Esophagus (tissue), 2 donors: ENCODE measurements around the gene POLDIP2. TPM values are rescaled to one million over a fixed set of nuclear protein-coding genes. Genes with fewer than 3 reads are reported as not detected.
A peak's percentile ranks its signal among the peaks of the same experiment; 100 is the strongest.

Source experiments
- H3K27ac ChIP-seq, 2 donors: one replicate each; pipeline ENCODE4 v1.5.1; 2013; ENCODE audit warnings: low read depth in 2 of 2, mild to moderate bottlenecking in 2 of 2, inconsistent platforms in 1 of 2, low read length in 1 of 2, moderate library complexity in 1 of 2
- H3K27me3 ChIP-seq, 2 donors: one replicate each; pipeline ENCODE4 v1.6.1; 2013; ENCODE audit warnings: low read length in 2 of 2, control low read depth in 1 of 2, mild to moderate bottlenecking in 1 of 2; ENCODE audit not compliant: insufficient read depth in 2 of 2, control insufficient read depth in 1 of 2
- H3K36me3 ChIP-seq, 2 donors: one replicate each; pipeline ENCODE4 v1.6.1; 2013; ENCODE audit warnings: low read length in 1 of 2; ENCODE audit not compliant: control insufficient read depth in 2 of 2, insufficient read depth in 2 of 2
- H3K4me1 ChIP-seq, 2 donors: one replicate each; pipeline ENCODE4 v1.6.1; 2013; ENCODE audit warnings: low read length in 1 of 2; ENCODE audit not compliant: control insufficient read depth in 2 of 2, insufficient read depth in 2 of 2
- H3K4me3 ChIP-seq, 2 donors: one replicate each; pipeline ENCODE4 v1.5.1; 2013; ENCODE audit warnings: low read length in 2 of 2, mild to moderate bottlenecking in 2 of 2, low read depth in 1 of 2, moderate library complexity in 1 of 2
- H3K9me3 ChIP-seq, 2 donors: one replicate each; pipeline ENCODE4 v1.6.1; 2013; ENCODE audit warnings: mild to moderate bottlenecking in 2 of 2, low read depth in 1 of 2, low read length in 1 of 2, moderate library complexity in 1 of 2; ENCODE audit not compliant: control insufficient read depth in 2 of 2, insufficient read depth in 1 of 2
- WGBS, 2 donors: extraction: QIAGEN DNeasy Blood & Tissue Kit; methylation state at CpG; one replicate each; pipeline ENCODE4 v1.1.7; 2013; 5-methylcytosine and 5-hydroxymethylcytosine counted together
- polyA plus RNA-seq, 2 donors: library from polyadenylated mRNA; stranded (reverse); fragments of 200-250 nt; gene quantifications; one replicate each; pipeline ENCODE4 v1.2.3, GENCODE V29; 2013
- donor health status: healthy with polysubstance abuse.
- donor health status: Bipolar disorder and iron deficiency.

The POLDIP2 gene
- polyA plus RNA-seq, 2 donors, result 29.8 to 69.3 TPM

DNA sequence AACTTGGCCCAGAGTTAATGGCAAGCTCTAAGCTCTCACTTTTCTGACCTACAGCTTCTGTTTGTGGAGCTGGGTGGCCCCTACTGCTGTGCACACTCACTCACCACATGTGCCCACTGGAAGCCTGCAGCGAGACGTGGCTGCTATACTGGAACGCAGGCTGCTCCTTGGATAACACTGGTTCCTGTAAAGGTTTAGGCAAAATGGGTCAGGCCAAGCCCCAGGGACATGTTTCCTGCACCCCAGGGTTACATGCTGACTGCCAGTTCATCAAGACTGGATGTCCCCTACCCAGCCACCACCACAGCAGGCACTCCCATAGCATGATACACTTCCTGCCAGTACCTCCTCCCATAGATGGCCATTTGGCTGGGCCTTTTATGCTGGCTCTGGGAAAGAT, 8.3 kb downstream of the POLDIP2 start:
- Histone ChIP-seq H3K36me3 (peaks cover 25 to 51% of the 10 kb centered on the region in 2 donors), H3K4me1 (peaks cover 3 to 4% of the 10 kb centered on the region in 2 donors), H3K27me3 (no peaks in the 10 kb centered on the region), H3K4me3 (no peak overlapping the region), H3K27ac (peak overlapping the region in 1 of 2 donors; percentile 10), H3K9me3 (no peaks in the 10 kb centered on the region)
- WGBS, 2 donors, result 80 to 93% methylated on average over 3 of the region's 3 CpGs

DNA sequence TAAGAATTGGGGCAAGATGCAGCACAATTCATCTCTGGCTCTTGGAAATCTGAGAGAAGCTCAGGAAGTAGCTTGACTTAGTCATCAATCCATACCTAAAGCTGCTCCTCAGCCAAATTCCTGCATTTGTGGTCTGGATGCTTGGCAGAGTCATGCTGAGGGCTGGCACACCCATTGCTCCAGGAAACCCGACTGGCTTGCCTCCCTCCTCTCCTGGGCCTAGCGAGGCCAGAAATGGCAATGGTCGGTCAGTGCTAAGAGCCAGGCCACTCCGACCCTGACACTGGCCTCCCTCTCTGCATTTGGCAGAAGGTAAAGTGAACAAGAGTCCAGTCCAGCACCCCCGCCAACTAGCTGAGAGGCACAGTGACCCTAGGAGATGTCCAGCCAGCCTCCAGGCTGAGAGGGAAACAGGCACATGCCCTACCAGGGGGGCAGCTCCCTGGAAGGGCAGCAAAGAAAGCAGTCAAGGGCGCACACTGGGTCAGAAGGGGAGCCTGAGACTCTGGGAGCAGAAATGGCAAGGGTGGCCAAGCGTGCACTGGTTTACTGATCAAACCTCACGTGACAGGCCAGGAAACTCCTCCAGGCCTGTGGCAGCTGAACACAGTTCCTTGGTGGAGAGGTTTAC, 10.0 kb downstream of the POLDIP2 start:
- Histone ChIP-seq H3K4me1 (peaks cover 3 to 8% of the 10 kb centered on the region in 2 donors), H3K9me3 (no peaks in the 10 kb centered on the region), H3K36me3 (peaks cover 30 to 53% of the 10 kb centered on the region in 2 donors), H3K27ac (peak overlapping the region; percentile 29 to 61), H3K4me3 (no peak overlapping the region), H3K27me3 (no peaks in the 10 kb centered on the region)
- WGBS, 2 donors, result 63 to 66% methylated on average over 8 of the region's 8 CpGs

DNA sequence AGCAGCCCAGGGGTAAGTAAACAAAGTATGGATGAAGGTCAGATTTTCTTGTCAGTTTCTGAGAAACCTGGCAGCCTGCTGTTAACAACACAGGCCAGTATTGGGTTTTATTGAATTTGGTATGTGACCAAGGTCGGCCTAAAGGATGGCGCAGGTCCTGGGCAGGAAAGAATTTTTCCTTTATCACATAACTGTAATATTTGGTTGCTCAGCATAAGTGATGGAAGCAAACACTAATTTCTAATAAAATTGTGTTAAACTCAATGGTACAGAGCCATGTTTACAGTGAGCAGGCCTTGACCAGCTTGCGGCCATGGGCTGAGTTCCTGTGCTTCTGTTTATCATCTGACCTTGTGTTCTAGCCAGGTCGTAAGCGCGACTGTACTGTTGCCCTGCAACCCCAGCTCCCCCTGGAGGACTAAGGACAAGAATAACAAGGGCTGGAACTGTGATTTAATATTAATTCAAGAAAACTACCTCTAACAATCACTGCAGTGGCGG, 10.5 kb downstream of the POLDIP2 start:
- no peak overlapping the region for H3K27ac ChIP-seq
- H3K36me3 ChIP-seq, result peaks cover 35 to 58% of the 10 kb centered on the region in 2 donors
- no peaks in the 10 kb centered on the region for H3K9me3 ChIP-seq
- H3K4me3 ChIP-seq, result no peak overlapping the region
- H3K27me3 ChIP-seq, result no peaks in the 10 kb centered on the region
- WGBS, 2 donors, result 49 to 52% methylated on average over 7 of the region's 7 CpGs
- peaks cover 3 to 8% of the 10 kb centered on the region in 2 donors for H3K4me1 ChIP-seq

DNA sequence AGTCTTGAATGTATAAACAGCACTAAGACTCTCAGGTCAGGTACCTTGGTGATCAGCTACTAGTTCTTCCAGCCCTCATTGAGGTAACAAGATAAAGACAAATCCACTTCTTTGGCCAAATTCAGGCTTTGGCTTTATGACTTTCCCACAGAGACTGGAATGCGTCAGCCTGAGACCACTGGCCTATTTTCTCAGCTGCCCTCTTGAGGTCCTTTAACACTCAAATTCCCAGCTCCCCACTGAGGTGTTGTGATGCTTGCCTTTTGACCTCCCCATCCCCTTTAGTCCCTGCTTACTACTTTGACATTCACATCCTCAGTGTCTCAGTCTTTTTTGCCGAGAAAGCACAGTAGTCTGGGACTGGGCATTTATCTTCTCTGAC, 11.1 kb downstream of the POLDIP2 start:
- no peak overlapping the region for H3K4me3 ChIP-seq
- peaks cover 3 to 8% of the 10 kb centered on the region in 2 donors for H3K4me1 ChIP-seq
- H3K27me3 ChIP-seq, result no peaks in the 10 kb centered on the region
- no peak overlapping the region for H3K27ac ChIP-seq
- no peaks in the 10 kb centered on the region for H3K9me3 ChIP-seq
- 76 to 85% methylated on average over 2 of the region's 2 CpGs for WGBS, 2 donors
- peaks cover 40 to 58% of the 10 kb centered on the region in 2 donors for H3K36me3 ChIP-seq

DNA sequence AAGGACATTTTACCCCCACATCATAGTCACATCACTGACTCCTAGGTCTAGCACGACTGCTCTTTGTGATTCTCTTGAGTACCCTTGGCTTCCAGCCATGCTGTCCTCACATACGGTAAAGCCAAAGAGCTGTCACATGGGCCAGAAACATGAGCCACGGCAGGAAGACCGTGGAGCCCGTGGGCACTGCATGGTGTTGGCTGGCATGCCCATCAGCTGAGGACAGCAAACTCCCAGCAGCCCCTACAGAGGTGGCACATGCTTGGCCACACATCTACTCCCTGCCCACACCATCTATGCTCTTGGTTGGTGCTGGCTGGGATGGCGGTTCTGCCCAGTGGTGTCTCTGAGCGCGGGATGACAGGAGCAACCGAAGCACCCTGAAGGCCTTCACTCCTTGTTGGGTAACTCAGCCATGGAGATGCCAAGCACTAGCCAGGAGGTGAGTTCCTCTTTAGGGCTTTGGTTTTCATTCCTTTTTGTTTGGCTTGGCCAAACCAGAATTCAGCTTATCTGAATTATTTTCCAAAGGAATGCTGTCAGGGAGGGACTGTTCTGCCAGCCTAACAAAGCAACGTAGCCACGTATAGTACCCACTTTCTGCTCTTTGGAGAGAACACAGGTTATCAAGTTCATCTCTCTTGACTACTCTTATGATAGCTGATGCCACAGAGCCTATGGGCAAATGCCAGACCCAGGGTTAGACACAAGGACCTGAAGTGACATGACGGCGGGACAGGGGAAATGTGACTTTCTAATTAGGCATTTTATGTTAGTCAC, 11.7 kb downstream of the POLDIP2 start:
- peak overlapping the region in 1 of 2 donors; percentile 22 for H3K27ac ChIP-seq
- H3K27me3 ChIP-seq, result no peaks in the 10 kb centered on the region
- H3K36me3 ChIP-seq, result peaks cover 39 to 56% of the 10 kb centered on the region in 2 donors
- 65 to 70% methylated on average over 13 of the region's 13 CpGs for WGBS, 2 donors
- no peaks in the 10 kb centered on the region for H3K9me3 ChIP-seq
- no peak overlapping the region for H3K4me3 ChIP-seq
- peaks cover 3 to 8% of the 10 kb centered on the region in 2 donors for H3K4me1 ChIP-seq

DNA sequence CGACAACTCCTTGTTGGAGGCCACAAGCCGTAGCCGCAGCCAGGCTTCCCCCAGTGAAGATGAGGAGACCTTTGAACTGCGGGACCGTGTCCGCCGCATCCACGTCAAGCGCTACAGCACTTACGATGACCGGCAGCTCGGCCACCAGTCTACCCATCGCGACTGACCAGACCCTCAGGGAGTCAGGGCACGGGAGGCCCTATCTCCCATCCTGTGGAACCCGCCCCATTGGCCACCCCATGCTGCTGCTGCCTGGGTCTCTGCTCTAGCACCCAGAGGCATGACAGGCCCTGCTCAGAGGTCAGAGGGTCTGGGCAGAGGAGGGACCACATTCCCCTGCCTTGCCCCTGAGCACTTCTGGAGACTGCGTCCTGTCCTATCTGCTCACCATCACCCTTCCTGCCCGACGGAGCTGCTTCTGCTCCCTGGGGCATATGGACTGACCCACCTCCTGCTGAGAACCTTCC, 12.9 kb downstream of the POLDIP2 start:
- Histone ChIP-seq H3K36me3 (peaks cover 45 to 58% of the 10 kb centered on the region in 2 donors), H3K4me1 (peaks cover 3 to 10% of the 10 kb centered on the region in 2 donors), H3K9me3 (no peaks in the 10 kb centered on the region), H3K27me3 (no peaks in the 10 kb centered on the region), H3K4me3 (no peak overlapping the region), H3K27ac (no peak overlapping the region)
- 90 to 93% methylated on average over 19 of the region's 19 CpGs for WGBS, 2 donors

DNA sequence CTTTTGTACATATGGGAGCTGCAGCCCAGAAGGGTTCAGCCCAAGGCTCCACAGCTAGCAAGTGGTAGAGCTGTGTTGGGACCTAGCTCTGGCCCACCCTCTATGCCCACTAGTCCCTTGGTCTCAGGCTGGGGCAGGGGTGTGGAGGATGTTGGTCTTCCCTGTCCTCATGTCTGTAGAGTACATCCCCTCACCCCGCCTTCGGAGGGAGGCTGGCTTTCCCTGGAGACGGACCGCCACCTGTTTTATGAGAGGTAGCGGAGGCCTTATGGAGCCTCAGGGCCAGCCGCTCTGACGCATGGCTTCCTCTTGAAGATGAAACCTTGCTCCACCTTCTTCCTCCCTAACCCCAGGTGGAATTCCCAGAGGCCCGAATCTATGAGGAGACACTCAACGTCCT, 13.3 kb downstream of the POLDIP2 start:
- H3K9me3 ChIP-seq, result no peaks in the 10 kb centered on the region
- no peak overlapping the region for H3K4me3 ChIP-seq
- no peak overlapping the region for H3K27ac ChIP-seq
- H3K27me3 ChIP-seq, result no peaks in the 10 kb centered on the region
- WGBS, 2 donors, result 79 to 94% methylated on average over 9 of the region's 9 CpGs
- peaks cover 45 to 59% of the 10 kb centered on the region in 2 donors for H3K36me3 ChIP-seq
- H3K4me1 ChIP-seq, result peaks cover 3 to 14% of the 10 kb centered on the region in 2 donors

DNA sequence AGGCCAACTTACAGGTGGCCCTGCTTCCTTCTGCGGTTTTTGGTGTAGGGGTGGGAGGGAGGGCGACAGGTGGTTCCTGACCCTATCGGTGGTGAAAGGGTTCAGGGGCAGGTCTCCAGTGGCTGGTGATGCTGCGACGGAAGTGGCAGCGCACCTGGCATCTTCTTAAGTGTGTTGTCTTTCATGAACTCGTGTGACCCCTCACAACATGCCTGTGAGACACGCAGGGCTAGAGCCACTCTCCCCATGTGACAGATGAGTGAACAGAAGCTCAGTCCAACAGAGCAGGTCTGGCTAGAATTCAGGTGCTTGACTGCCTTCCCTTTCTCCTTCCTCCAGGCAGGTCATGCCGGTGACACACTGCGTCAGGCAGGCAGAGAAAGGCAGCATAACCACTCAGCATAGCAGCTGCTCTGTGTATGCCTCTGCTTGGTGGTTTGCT, 13.8 kb downstream of the POLDIP2 start:
- Histone ChIP-seq H3K4me1 (peaks cover 3 to 14% of the 10 kb centered on the region in 2 donors), H3K9me3 (no peaks in the 10 kb centered on the region), H3K27ac (peak overlapping the region in 1 of 2 donors; percentile 14), H3K36me3 (peaks cover 45 to 55% of the 10 kb centered on the region in 2 donors), H3K27me3 (no peaks in the 10 kb centered on the region), H3K4me3 (no peak overlapping the region)
- 72 to 78% methylated on average over 10 of the region's 10 CpGs for WGBS, 2 donors

DNA sequence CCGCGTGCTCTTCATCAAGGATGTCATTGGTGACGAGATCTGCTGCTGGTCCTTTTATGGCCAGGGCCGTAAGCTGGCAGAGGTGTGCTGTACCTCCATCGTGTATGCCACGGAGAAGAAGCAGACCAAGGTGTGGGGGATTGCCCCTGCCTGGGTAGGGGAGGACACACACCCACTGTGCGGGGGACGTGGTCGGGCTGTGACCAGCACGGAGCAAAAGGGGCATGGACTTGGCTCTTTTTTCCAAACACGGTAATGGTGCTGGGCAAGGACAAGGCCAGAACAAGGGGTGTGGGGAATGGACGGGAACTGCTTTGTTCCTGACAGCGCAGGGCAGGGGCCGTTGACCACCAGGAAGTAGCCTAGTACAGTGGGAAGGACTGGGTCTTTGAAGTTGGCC, 15.0 kb downstream of the POLDIP2 start:
- Histone ChIP-seq H3K4me3 (no peak overlapping the region), H3K27ac (no peak overlapping the region), H3K4me1 (peaks cover 2 to 11% of the 10 kb centered on the region in 2 donors), H3K9me3 (no peaks in the 10 kb centered on the region), H3K27me3 (no peaks in the 10 kb centered on the region), H3K36me3 (peaks cover 36 to 48% of the 10 kb centered on the region in 2 donors)
- WGBS, 2 donors, result 90 to 93% methylated on average over 14 of the region's 14 CpGs
